ENCODE results near the gene MMEL1.

MMEL1 gene

DNA sequence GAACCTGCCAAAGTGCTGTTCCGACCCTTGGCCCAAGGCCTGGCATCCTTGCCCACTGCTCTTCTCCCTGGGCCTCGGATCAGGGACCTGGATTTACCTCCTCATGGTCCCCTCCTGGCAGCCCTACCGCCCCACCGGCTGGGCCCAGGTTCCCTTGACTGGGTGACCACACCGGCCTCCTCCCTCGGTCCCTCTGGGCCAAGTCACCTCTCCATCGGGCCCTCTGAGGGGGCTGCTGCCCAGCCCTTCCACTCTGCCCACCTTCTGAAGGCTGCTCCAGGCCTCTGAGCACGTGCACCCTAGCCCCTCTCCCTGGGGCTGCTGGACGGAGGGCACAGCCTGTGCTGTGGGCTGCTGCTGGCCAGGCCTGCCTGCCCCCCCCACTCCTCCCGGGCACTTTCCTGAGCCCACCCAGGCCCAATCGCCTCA lies 9.3 kb upstream of the MMEL1 start:
- DNase-seq = no peak

DNA sequence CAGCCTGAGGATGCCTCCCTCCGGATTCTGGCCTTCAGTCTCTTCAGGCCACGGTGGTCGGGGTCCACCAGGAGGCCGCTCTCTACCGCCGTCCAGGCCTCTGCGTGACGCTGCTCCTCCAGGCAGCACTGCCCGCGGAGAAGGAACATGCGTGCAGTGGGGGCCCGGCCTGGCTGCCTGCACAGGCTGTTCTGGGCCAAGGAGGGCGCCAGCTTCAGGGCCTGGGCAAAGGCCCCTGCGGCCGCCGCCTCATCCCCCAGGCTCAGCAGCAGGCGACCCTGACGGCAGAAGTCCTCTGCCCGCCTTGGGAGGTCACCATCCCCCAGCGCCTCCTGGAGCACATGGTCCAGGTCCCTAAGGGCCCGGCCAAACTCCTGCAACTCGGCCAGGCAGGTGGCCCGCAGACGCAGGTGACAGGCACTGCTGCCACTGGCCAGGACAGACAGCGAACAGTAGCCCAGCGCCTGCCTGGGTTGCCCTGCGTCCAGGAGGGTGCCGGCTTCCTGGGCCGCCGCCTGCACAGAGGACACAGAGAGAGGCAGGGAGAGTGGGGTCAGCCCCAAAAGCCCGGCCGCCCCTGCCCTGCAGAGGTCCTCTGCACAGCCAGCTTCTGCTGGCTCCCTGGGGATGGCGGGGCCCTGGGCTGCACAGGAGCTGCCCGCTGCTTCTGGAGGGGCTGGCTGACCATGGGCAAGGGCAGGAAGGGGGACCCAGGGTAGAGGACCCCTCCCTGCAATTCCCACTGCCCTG lies 8.7 kb upstream of the MMEL1 start:
- peak; percentile 59 for DNase-seq

DNA sequence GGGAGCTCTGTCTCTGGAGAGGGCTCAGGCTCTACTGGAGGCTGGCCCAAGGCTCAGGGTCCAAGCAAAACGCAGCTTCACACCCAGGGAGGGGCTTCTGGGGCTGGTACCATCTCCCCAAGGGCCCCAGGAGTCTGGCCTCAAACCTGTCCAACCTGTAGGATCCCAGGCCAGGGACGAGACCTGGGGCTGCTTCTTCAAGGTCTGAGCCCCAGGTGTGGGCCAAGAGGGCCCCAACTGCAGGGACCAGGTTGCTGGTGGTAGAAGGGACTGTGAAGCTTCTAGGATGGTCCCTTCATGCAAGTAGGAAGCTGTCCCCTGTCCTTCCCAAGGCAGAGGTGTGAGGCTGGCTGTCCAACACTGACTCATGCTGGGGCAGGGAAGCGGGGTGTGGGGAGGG lies 7.8 kb upstream of the MMEL1 start:
- peak; percentile 56 for DNase-seq

DNA sequence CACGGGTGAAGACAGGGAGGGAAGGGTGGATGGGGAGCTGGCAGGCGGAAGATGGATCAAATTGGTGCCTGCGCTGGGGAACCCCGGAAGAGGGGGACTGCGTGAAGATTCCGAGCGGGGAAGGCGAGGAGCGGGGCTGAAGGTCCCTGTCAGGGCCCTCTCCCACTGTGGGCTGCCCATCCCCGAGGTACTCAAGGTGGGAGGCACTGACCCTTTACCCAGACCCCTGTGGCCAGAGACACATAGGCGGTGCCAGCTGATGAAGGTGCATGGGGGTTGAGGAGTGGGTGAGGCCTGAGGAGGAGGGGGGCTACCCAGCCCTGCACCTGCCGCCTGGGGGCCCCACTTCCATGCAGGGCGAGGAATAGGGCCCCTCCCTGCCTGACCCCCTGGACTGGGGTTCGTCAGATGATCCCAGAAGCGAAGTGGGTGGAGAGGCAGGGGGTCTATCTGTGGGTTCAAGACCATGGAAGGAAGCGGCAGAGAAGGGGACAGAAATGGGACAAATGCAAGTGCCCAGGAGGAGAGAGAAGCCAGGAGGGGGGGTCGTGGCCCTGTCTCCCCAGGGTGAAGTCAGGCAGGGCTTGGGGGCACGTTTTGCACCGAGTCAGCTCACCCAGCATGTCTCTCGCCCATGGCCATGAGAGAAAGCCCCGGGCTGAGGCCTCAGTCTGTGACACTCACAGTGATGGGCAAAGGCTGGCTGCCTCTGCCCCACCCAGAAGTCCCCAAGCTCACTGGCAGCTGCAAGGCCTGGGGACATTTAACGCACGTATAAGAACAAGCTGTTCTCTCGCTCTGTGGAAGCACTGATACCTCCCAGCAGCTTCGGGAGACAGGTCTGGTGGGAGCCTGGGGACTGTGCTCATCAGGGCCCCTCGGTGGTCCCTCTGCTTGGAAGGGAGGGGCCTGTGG lies 7.0 kb upstream of the MMEL1 start:
- peak; percentile 56 for DNase-seq

DNA sequence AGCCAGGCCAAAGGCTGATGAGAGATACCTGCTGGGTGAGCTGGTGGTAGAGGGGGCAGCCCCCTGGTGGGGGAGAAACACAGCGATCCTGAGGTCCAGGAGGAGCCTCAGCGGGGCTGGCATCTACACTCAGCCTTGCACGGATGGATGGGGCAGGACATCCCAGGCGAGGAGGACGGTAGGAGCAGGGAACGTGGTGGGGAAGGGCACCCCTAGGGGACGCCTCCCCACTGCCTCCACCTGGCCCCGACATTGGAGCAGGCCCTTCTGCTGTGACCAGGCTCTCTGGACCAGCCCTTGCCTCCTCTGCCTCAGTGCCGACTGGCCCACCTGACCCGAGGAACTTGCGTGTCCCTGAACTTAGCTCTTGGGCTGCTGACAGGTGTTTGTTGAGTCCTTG lies 6.4 kb upstream of the MMEL1 start:
- no peak for DNase-seq

DNA sequence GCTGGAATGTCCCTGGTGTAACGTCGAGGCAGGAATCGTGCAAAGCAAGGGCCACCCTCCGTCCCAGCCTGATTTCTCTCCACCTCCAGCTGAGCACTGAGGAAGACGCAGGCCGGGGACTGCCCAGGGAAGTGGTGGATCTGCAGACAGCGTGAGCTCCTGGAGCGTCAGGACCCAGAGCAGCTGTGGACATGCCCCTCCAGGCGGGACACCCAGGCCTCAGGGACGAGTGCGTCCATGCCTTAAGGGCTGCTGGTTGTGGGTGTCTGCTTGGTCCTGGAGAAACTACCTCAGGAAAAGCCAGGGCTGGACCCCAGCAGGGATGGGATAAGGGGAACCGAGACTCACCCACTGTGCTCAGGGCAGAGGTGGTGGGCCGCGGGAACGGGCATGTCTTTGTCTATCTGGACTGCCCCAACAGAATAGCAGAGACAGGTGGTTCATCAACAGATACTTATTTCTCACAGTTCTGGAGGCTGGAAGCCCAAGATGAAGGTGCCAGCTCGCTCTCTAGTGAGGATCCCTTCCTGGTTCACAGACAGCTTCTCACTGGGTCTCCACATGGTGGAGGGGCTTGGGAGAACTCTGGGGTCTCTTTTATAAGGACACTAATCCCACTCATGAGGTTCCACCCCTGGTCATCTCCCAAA lies 5.8 kb upstream of the MMEL1 start:
- peak; percentile 55 for DNase-seq

DNA sequence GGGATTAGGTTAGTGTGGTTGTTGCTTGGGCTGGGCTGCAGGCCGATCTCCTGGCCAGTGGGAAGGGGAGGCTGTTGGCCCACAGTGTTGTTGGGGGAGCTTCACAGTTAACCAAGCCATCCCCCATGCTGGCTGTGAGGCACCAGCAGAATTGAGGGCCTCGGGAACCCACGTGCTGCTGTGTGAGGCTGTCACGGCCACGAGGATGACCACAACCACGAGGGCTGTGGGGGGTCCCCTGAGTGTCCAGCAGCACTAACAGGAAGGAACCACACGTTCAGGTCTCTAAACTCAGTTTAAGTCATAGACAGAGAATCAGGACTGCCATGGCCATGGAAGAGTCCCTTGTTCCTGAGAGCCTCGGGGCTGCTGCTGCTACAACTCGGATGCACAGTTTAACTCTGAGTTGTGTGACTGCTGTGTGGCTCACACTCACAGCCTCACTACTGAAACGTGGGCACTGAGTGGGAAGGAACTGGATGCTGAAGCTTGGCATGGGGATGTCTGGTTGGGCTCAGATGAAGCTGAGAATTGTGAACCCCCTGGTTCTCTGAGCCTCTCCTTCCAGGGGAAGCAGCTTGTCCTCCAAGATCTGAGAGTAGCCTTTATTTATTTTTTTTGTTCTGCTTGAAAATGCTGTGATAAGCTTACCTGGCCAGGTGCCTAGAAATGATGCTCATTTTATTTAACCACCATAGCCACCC lies 4.8 kb upstream of the MMEL1 start:
- peak; percentile 49 for DNase-seq

DNA sequence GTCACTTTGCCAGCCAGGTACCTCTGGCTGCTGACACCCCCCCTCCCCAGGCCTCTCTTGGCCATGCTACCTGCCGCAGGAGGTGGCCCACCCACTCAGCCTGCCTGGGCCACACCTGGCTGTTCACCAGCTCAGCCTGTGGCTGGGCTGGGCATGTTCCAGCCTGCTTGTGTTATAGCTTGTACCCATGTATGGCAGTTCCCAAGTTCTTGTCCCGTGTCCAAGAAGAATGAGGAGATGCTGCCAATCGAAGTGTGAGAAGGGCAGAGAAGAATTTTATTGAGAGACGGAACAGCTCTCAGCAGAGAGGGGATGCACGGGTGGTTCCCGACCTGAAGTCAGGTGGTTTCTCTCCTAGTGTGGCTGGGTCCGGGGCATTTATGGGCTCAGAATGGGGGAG lies 3.9 kb upstream of the MMEL1 start:
- DNase-seq = peak; percentile 55

DNA sequence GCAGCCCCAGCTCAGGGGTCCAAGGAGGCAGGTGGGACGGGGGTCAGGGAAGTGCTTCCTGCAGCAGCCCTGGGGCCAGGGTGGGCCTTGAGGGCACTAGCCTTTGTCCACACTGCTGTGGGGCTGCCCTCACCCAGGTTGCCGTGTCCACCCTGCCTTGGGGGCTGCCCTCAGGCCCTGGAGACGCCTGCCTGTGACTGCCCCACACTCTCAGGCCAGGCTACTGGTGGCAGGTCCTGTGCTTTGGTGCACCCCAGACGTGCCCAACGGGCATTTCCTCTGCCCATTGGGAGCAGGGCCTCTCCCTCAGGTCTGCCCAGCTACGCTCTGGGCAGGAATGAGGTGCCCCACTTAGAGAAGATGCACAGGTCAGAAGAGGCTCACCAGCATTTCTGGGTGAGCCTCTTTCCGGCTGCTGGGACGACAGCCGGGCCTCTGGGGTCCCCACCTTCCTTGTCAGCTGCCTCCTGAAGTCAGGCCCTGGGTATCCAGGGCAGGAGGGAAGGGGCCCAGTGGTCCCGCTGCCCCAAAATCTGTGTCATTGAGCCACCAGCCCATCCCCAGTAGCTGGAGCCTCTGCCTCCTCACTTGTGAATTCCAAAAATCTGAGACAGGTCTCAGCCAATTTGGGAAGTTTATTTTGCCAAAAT lies 2.7 kb upstream of the MMEL1 start:
- peak; percentile 48 for DNase-seq

DNA sequence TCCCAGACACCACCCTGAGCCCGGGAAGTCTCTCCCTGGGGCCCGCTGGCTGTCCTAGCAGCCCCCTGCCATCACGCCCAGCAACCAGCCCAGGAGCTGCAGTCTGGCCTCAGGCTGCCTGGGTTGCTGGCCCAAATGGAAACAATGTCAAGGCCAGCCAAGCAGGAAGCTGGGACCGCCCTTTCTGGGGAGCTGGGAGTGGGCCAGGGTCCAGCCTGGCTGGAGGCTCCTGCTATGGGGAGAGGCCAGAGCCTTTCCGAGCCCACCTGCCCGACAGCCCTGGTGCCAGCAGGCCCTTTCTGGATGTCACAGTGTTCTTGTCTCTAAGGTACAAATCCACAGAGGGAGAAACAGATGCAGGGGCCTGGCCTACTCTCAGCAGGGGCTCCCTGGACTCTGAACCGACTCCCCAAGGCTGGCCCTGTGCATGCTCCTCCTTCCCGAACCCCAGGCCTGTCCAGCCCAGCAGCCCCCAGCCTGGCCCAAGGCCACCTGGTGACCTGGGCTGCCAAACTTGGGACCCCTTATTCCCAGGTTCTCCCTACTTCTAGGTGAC lies 1.2 kb upstream of the MMEL1 start:
- DNase-seq = peak; percentile 49

DNA sequence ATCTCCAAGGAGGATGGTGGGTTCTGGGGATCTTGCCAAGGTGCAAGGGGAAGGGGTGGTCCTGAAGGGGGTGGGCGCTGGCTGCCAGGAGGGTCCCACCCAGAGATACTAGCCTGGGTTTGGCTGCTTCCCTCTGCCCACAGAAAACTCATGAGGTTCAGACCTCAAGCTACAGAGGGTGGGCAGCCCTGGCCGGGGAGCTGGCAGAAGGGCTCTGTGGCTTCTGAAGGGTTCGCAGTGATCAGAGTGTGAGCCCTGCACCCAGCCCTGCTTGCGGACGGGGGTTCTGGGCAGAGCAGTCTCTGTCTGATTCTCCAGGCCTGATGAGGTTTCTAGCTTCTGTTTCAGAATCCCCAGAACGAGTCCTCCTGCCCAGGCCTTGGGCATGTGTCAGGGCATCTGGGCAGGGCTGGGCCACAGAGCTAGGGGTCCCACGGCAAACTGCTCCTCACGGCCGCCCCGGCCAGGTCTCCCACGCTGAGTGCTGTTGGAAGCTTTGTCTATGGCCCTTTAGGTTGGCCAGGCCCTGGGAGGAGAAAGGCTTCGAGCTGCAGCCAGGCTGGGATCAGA lies 635 bp upstream of the MMEL1 start:
- DNase-seq = no peak

DNA sequence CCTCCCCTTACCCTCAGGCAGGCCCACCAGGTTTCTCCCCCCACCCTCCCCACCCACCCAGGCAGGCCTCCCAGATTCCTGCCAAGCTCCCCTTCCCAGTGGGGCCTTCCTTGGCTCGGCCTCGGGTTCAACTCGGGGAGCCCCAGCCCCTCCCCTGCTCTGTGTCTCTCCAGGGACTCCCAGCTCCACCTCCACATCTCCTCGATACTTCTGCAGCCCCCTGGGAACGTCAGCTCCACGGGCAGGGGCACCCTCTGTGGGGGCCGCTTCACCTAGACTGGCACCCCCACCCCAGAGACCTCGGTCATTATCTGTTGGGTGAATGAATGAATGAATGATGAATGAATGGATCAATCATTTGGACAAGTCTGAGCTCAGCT lies 775 bp downstream of the MMEL1 start:
- DNase-seq = no peak

DNA sequence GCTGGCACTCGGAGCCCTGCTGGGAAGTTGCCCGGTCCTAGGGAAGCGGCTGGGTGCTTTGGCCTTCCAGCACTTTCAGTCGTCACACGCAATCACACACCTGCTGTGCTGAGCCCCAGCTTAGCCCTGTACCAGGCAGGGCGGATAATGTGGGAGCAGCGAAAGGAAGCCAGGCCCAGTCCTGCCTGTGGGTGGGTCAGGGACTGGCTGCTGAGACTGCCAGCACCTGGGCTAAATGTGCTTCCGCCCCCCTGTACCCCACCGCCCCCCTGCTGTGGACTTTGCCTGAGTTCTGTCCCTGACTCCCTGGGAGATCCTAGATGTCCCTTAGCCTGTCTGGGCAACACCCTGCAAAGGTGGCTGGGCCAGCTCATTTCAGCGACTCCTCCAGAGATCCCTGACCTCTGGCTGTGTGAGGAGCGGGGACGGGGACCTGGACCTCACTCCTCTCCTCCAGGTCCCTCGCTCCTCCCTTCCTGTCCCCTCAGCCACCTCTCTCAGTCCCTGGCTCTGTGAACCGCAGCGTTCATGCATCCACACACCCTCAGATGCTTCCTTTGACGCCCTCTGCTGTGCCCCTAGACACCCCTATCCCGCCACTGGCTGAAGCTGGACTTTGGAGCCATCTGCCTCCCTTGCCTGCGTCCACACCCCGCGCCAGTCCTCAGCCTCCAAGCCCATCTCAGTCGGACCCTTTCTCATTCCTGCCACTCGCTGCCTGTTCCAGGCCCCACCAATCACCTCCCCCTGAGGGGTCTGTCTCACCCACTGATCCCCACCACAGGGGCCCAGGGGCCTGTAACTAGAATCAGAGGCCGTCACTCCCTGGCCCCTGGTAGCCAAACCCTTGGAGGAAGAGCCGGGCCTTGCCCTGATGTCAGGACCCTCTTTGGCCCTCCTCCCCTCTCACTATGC lies 1.4 kb downstream of the MMEL1 start:
- no peak for DNase-seq

DNA sequence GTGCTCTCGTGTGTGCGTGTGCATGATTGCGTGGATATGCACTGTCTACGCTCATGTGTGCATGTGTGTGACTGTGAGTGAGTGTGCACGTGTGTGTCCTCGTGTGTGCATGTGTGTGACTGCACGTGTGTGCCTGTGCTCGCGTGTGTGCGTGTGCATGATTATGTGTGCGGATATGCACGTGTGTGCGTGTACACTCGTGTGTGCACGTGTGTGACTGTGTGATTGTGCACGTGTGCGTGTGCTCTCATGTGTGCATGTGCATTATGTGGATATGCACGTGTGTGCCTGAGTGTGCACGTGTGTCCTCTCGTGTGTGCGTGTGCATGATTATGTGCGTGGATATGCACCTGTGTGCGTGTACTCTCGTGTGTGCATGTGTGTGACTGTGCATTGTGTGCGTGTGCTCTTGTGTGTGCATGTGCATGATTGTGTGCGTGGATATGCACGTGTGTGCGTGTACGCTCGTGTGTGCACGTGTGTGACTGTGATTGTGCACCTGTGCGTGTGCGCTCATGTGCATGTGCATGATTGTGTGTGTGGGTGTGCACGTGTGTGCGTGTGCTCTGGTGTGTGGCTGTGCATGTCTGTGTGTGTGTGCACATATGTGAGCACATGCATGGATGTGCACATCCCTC lies 2.2 kb downstream of the MMEL1 start:
- DNase-seq = no peak

DNA sequence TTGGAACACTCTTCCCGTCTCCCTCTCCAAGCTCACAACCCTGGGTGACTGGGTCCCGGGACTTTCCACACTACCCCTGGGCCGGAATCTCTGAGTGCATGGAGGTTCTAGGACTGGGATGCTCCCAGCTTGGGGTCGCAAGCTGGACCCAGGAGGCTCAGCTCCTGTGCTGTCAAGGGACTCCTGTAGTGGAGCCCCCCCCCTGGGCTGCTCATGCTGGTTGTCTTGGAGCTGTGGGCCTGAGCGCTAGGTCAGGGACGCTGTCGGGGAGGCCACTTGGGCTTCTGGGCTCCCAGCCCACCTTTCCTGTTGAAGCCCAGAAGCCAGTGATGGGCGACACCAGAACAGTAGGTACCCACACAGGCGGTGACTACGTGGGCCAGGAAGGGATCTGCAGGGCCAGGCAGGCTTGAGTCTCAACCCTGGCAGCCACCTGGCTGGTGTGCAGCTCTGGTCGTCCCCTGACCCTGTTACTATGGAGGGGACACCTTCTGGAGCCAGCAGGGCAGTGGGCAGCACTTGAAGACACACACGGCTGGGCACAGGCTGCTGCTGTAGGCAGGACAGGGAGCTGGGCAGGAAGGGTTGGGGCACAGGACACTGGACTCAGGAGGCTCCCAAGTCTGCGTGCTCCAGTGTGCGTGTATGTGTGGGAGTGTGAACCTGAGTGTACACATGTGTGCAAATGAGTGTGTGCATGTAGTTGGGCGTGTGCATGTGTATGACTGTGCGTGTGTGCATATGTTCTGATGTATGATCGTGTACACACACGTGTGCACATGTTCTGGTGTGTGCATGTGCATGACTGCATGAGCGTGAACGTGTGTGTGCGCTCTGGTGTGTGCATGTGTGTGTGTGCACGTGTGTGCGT lies 3.0 kb downstream of the MMEL1 start:
- DNase-seq = no peak

DNA sequence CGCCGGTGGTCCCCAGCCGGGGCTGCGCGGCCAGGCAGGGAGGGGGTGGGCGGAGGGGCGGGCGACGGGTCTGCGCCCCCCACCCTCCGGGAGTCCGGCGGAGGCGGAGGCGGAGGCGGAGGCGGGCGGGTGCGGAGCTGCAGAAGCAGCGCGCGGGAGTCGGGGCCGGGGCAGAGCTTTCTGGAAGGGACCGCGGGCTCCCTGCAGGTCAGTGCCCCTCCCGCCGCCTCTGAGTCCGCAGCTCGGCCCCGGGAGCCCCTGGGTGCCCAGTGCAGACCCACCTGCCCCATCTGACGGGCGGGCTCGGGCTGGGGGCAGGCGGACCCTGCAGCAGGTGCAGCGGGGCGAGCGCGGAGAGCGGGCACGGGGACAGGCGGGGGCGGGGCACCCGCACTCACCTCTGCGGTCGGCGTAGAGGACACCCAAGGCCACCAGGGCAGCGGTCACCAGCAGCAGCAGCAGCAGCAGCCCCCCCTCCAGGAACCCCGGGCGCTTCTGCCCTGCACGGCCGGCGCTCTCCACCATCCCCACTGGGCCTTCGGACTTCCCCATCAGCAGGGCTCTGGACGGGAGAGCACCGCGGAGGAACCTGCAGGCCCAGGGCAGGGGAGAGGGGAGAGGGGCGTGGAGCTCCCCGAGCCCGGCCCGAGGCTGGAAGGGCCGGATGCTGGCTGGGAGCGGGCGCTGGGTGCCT lies 3.7 kb downstream of the MMEL1 start:
- no peak for DNase-seq

DNA sequence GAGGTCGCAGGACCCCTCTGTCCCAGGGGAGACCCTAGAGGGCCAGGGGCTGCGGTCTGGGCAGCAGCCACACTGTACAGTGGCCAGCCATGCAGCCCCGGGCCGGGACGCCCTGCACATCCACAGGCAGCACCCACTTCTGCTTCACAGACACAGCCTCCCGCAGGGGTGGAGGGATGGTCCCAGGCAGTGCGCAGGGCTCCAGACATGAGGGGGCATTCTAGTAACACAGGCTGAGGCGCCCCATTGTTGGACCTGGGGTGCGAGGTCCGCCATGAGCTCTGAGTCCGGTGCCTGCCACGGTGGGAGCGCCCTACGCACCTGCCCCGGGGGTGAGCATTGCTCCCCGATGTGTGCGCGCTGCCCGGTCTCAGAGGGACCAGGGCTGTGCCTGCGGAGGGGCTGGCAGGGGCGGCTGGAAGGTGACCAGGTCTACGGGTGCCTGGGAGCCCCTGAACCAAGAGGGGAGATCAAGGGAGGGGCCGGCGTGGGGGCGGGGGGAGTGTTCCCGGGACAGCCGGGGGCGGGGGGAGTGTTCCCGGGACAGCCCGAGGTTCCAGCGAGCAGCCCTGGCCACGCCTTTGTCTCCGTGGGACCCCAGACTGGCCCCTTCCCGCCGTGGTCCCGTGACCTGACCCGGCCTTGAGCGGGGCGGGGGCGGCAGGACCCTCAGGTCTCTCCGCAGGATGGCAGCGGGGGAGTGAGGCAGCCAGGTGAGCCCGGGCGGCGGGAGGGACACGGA lies 4.5 kb downstream of the MMEL1 start:
- no peak for DNase-seq

DNA sequence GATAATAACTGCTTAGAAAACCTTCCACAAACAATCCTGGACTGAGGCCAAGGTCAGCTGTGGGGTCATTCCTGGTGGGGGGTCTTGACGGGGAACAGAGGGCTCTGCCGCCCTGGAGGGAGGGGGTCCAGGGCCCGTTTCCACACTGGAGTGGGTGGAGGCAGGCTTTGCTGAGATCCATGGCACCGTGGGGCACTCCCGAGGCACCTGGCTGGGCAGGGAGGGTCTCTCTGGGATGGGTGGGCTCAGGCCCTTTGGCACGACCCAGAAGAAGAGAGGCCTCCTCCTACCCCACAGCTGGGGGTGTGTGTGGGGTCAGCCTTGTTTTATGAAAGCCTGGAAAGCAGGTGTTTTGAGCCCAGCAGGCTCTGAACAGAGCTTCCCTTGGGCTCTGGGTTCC lies 5.1 kb downstream of the MMEL1 start:
- DNase-seq = no peak
